ENCODE data around the gene FCRL6.

FCRL6 gene

DNA sequence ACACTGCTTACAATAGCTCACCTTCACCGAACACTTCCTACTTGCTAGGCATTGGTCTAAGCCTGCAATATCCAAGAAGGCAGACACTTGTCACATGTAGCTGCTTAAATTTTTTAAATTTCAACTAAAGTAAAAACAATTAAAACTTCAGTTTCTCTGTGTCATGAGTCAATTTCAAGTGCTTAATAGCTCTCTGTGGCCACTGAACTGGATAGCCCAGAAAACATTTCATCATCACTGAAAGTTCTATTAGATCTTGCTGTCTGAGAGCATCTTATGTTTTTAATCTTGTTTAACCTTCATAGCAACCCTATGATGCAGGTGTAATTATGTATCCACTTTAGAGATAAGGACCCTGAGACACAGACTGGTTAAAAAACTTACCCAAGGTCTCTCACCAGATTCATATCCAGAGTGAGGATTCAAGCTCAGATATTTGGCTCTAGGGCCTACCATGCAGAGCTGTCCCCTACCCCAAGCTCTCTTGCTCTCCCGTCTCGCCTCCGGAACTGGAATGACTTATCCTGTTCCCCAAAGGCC, 2.6 kb upstream of the FCRL6 start:
- DNase-seq (ENCODE audit: low read depth) = no peak

DNA sequence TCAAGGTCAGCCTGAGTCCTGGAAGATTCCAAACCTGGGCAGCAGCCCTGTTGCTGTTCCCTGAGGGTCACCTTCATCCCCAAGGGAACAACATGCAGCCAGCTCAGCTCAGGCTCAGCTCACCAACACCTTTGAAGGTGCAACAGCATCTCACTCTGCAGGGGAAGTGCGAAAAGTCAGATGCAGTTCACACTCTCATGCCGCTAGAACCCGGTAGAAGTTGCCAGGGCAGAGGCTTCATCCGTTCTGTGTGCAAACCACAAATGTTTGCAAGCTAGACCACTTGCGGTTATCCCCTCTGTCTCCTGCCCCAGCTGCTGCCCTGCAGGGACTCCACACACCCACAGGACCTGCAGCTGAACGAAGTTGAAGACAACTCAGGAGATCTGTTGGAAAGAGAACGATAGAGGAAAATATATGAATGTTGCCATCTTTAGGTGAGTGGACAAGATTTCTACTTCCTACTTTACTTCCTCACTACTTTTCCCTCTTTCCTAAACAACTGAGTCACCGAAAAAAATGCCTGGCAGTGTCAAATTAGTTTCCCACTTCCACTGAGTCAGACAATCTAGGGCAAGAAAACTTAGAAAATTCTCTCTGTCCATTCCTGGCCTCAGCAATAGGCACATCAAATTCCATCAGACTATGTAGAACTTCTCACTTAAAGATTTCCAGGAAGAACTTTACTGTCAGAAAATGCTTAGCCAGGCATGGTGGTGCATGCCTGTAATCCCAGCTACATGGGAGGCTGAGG, 1.8 kb upstream of the FCRL6 start:
- no peak for DNase-seq (ENCODE audit: low read depth)

DNA sequence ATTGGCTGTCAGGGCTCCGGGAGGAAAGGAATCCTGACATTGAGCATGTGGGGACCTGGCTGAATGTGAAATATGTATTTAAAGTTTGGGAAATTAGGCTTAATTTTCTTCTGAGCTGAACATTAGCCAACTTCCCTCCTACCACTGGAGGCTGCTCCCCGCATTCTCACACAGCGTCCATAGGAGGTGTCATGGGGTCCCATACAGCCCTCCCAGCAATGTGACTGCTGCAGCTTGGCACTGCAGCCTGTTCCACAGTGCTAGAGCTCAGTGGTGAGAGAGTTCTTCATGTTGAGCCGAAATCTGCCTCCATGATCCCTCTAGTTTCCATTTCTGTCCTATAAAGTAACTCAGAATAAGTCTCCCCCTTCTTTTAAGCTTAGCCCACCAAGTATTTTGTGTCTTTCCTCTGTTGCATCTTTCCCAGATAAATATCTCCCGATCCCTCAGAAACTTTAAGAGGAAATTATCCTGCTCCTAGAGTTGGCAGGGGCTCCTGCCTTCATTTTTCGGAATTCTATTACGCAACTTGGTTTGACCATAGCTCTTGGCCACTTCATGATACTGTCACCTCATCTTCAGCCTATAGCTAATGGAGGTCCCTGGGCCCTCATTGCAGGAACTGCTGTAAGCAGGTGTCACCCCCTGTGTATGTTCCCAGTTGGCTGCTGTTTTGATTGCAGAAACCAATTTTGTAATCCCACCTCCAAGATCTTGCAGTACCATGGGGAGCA, 2.0 kb downstream of the FCRL6 start:
- DNase-seq (ENCODE audit: low read depth) = no peak

DNA sequence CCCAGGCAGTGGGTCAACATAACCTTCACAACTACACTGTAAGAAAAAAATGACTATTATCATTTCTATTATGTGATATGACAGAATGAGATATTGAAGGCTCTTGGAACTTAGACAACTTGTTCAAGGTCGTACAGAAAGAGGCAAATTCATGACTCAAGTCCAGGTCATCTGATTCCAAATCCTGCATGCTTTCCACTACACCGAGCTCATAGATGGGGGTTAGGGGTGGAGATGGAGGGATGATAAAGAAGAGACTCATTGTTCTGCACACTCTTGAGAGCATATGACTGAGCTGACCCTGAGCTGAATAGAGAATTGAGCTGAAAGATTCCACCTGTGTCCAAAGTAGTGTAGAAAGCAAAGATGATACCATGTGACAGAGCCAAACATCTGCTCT, 2.8 kb downstream of the FCRL6 start:
- DNase-seq (ENCODE audit: low read depth) = no peak

DNA sequence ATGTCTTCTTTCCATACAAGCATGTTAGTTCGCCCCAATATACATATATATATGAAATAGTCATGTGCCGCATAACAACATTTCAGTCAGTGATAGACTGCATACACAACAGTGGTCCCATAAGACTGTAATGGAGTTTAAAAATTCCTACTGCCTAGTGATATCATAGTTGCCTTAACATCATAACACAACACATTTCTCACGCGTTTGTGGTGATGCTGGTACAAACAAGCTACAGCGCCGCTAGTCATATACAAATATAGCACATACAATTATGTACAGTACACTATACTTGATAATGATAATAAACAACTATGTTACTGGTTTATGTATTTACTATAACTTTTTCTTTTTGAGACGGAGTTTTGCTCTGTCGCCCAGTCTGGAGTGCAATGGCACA, 13.8 kb downstream of the FCRL6 start:
- no peak for DNase-seq (ENCODE audit: low read depth)

DNA sequence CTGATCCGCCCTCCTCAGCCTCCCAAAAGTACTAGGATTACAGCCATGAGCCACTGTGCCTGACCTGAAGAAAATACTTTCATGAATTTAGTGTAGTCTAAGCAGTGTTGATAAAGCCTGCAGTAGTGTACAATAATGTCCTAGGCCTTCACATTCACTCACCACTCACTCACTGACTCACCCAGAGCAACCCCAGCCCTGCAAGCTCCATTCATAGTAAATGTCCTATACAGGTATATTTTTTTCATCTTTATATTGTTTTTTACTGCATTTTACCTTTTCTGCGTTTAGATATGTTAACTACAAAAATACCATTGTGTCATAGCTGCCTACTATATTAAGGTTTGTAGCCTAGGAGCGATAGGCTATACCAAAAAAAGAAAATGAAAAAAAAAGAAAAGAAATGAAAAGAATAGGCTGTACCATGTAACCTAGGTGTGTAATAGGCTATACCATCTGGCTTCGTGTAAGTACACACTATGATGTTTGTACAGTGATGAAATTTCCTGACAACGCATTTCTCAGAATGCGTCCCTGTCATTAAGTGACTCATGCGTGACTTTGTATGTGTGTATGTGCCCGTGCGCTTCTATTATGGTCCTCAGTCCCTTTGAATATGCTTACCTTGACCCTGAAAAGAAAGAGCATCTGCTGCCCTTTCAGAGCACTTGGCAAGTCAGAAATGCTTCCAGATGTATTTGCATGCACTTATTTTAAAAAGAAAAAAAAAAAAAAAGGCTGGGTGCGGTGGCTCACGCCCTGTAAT, 15.3 kb downstream of the FCRL6 start:
- DNase-seq (ENCODE audit: low read depth) = no peak

DNA sequence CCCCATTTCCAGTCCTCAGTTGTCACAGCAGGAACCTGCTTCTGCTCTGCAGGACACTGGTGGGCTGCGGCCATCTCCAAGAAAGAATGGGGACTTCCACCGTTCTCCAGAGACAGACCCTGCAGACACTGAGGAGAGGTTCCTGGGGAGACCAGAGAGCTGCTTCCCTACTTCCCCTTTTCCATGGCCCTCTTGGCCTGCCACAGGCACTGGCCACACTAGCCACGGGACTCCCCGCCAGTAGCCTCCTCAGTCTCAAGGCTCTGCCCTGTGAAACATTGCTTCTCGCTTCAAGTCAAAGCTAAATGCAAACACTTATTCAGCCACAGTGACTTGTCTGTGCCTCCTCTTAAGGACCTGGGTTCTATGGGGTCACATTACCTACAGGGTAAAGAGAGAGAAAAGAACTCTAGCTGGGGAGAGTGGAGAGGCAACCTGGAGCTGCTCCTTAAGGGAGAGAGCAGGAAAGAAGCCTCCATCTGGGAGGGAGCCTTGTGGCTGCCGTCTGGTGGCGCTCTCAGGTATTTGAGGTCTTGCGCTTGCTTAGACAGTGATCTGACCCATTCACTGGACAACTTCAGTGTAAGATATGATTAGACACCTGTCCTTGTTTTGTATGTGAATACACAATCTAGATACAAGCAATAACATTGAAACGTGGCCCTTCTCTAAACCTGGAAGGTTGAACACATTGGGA, 19.2 kb downstream of the FCRL6 start:
- DNase-seq (ENCODE audit: low read depth) = no peak

DNA sequence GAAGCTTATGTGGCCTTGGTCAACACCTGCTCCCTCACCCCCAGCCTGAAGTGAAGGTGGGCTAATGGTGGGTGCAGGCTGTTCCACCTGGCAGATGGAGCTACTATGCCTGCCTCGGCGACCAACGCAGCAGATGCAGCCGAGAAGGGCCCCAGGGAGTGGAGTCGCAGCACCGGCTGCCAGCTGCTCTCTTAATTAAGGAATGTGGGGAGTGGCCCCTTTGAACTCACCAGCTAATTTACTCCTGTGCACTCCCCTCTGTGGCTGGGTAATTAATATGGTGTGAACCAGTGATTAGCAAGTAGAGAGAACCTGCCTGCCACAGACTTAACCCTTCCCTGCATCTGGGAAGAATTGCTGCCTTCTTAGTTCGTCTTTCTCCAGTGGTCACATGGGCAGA, 21.2 kb downstream of the FCRL6 start:
- no peak for DNase-seq (ENCODE audit: low read depth)

DNA sequence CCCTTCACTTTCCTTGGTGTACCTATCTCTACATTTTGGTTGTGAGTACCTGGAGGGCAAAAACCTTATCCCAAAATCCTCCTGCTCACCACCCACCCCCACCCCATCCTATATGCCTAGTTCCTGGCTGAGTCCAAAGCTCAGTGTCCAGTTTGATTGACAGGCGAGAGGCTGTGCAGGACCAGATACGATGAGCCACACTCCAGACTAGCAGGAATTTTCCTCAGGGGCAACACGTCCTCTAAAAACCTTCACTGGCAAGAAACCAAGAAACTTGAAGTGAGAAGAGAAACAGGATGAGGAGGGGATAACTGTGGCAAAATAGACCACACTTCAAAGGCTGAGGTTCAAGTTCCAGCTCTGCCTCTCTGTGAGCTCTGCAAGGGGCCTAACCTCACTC, 23.4 kb downstream of the FCRL6 start:
- no peak for DNase-seq (ENCODE audit: low read depth)

DNA sequence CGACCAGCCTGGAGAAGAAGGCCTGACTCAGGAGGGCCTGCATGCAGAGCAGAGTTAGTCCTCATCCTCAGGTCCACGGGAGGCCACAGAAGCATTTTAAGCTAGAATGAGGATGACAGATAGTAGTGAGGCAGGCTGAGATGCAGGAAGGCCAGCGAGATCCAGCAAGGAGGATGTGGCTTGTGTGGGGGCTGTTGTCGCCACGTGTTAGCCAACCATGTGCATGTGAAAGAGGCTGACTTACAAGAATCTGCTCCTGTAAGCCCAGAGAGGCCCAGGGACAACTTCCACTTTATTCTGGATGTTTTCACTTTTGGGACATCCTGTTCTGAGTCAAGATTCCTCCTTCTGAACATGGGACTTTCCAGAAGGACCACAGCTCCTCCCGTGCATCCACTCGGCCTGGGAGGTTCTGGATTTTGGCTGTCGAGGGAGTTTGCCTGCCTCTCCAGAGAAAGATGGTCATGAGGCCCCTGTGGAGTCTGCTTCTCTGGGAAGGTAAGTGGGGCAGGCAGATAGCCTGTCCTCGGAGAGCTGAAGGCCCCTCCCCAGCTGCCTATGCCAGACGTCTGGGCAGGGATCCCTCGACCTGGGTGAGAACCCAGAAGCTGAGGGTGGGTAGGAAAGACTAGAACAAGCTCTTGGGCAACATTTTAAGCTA, 24.4 kb downstream of the FCRL6 start, which contains the start of gene SLAMF8:
Gene SLAMF8, plus strand, starts transcription at position 433 of the 661 bp plus-strand sequence. Its CDS starts 26 bp downstream, at position 459.
- no peak for DNase-seq (ENCODE audit: low read depth)

DNA sequence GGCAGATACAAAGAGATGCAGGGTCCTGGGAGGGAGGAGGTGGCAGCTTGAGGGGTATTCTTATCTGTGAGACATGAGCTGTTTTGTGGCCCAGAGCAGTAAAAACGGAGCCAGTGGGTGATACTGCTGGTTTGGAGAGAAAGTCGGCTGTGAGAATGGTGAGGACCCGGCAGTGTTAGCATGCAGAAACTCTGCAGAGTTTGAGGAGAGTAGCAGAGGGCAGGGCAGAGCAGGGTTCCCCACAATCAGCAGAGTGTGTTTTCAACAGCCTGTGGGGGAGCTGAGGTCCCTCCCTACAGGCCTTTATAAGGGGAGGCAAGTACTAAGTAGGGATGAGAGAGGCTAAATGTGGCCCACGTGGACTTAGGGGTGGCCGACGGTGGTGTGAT, 24.9 kb downstream of the FCRL6 start:
- no peak for DNase-seq (ENCODE audit: low read depth)

DNA sequence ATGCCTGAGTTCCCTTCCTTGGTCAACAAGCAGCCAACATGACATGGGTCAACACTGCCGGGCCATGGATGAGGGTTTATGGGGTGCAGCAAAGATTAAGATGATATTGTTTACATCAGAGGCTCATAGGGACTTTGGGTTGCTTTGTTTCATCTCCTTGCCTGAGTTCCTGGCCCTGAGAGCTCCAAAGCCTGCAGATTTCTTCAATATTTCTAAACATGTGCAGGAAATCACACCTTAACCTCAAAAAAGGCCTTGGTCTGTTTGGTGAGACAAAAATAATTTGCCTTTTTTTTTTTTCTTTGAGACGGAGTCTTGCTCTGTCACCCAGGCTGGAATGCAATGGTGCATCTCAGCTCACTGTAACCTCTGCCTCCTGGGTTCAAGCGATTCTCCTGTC, 25.4 kb downstream of the FCRL6 start:
- no peak for DNase-seq (ENCODE audit: low read depth)

DNA sequence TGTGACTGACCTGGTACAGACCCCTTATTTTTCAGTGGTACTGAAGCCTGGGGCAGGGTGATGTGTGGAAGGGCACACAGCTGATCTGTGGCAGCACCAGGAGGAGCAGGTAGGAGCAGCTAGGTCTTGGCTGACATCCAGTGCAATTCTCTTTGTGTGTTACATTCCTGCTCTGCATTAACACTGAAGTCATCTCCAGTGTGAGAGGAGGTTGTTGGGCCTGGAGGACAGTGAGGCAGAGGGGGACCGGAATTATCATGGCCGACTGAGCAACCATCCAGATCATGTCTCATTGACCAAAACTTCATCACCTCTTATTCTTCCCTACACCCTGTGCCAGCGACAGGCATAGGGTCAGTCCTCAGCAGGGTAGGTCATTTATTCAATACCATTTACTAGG, 26.0 kb downstream of the FCRL6 start:
- no peak for DNase-seq (ENCODE audit: low read depth)

DNA sequence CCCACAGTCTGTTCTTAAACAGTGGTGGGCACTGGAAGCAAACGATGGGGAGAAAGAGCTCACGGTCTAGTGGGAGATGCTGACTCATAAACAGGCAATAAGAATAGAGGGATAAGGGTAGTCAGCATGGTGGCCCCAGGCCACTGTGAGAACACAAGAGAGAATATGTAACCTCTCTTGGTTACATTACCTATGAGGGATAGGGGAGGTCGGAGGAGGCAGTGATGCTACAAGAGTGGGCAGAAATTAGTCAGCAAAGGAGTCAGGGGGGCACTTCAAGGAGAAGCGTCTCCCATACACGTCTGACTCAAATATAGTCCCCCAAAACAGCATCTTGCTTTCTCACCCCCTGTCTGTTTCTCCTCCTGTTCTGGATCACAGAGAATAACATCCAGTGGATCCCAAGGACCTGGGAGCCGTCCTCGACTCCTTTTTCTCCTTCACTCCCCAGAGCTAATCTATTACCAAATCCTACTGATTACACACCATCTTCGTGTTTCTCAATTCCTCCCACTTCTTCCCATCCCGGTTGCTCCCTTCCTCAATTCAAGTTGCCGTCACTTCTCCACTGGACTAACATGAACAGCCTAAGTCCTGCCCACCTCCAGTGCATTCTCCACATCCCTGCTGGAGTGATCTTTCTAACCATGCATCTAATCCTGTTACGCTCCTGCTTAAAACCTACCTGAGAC, 26.6 kb downstream of the FCRL6 start:
- no peak for DNase-seq (ENCODE audit: low read depth)

DNA sequence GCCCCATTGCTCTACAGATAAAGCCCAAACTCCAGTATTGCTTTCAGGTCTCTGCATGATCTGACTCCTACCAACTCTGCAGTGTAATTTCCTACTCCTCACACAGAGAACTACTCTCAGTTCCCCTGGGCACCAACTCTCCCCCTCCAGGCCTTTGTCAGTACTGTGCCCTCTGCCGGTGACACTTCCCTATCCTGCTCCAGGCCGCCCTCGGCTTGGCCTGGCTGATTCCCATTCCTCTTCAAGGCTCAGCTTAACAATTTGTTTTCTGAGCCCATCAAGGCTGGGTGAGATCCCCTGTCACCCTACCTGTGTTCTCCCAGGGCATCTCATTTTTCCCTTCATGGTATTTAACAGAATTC, 27.1 kb downstream of the FCRL6 start:
- DNase-seq (ENCODE audit: low read depth) = no peak

DNA sequence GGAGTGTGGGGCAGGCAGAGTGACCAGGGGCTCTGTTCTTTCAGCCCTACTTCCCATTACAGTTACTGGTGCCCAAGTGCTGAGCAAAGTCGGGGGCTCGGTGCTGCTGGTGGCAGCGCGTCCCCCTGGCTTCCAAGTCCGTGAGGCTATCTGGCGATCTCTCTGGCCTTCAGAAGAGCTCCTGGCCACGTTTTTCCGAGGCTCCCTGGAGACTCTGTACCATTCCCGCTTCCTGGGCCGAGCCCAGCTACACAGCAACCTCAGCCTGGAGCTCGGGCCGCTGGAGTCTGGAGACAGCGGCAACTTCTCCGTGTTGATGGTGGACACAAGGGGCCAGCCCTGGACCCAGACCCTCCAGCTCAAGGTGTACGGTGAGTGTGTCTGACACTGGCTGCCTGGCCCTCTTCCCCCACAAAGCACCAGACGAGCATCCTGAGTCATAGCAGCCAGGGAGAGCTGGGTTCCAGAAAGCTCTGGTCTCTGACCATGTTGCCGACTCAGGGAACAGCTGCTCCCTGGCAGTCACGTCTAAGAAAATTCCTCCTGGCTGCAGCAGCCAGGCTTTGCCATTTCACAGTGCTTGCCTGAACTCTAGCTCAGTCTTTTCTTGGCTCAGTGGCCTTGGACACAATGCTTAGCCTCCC, 27.8 kb downstream of the FCRL6 start:
- DNase-seq (ENCODE audit: low read depth) = peak; percentile 13

DNA sequence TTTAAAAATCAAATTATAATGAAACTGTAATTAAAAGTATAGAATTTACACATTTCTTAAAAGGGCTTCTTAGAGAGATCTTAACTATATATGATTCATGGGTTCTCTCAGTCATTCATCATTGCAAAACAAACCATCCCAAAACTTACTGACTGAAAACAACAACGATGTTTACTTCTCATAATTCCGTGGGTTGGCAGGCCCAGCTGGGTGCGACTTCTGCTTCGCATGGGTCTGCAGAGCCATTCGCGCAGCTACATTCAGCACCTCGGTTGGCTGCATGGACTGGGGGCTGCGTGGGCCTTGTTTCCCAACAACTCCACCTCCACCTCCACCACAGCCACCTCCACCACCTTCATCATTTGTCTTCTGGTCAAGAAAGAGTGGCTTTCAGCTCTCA, 28.6 kb downstream of the FCRL6 start:
- no peak for DNase-seq (ENCODE audit: low read depth)

DNA sequence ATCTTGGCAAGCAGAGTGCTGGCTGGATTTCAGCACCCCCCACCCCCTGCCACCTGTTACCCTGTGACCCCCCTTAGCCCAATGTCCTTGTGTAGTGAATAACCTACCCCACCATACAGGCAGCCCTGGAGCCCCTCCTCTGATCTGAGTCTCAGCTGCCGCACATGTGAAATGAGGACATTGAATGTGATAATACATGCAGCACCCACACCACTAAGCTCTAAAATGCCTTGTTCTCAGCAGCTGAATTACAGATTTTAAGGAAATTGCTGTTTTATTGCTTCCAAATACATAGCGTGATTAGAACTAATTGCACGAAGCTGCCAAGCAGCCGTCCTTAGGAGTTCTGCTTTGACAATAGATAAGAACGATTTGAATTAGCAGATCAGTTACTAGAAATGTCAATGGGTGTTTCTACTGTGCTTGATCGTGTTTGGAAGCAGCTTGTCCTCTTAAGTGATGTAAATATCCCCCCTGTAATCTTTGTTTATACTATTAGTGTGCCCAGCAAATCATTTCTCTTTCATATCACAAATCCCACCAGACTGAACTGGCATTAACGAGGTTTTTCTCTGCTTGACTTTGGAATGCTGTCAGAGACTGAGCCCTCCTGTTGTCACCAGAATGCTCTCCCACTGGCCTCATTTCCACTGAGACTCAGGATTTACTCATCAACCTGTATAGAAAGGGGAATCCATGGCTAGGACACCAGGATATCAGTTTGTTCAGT, 29.4 kb downstream of the FCRL6 start:
- no peak for DNase-seq (ENCODE audit: low read depth)

DNA sequence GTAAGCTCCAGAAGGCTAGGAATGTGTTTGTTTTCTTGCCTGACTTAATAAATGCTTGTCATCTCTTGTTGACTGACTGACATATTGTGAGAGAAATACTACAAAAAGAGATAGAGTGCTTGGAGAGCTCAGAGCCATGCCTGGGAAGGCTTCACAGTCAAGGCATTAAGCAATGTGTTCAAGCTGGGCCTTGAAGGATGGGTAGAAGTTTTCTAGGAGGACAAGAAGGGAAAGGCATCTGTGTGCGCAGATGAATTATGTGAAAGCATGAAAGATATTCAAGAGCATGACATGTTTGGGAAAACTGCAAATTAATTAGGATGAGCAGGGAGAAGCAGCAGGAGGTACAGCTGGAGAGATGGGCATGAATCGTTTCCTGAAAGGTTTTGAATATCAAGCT, 30.1 kb downstream of the FCRL6 start:
- DNase-seq (ENCODE audit: low read depth) = no peak

DNA sequence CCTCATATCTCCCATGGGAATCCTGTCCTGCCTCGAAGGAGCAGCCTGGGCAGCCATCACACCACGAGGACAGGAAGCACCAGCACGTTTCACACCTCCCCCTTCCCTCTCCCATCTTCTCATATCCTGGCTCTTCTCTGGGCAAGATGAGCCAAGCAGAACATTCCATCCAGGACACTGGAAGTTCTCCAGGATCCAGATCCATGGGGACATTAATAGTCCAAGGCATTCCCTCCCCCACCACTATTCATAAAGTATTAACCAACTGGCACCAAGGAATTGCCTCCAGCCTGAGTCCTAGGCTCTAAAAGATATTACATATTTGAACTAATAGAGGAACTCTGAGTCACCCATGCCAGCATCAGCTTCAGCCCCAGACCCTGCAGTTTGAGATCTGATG, 33.2 kb downstream of the FCRL6 start:
- no peak for DNase-seq (ENCODE audit: low read depth)

All from fibroblast of the conjunctiva (primary cell).